T-helper 9 cell (primary cell): ENCODE results near the gene CD37.
"Not testable (repeated sequence)": the region's sequence is repeated elsewhere in the genome, so short reads cannot be mapped to it uniquely, and the experiment has no call there.

Source experiments
- DNase-seq: peaks from one replicate; pipeline ENCODE4 v3.0.0-alpha.2; 2020
- total RNA-seq, 2 donors: gene quantifications; one replicate each; lab custom pipeline; 2026; lab: John Stamatoyannopoulos, UW

CD37 gene
- 82.7 to 104 reads per million in 2 donors for total RNA-seq

GRCh38 chr19:49335071-49335783, at the start of gene CD37:
CD37 (plus strand) TSS chr19:49335406; CDS start chr19:49335541, 135 bp downstream.
- DNase-seq, result peak; percentile 39

- no peak for DNase-seq
Observed at GRCh38 chr19:49287141-49287770, 48.0 kb upstream of the CD37 start.

- not testable (repeated sequence) for DNase-seq
Observed at GRCh38 chr19:49288205-49288604, 47.0 kb upstream of the CD37 start.

- not testable (repeated sequence) for DNase-seq
Observed at GRCh38 chr19:49289286-49289685, 45.9 kb upstream of the CD37 start.

GRCh38 chr19:49290517-49290916, 44.7 kb upstream of the CD37 start:
- no peak for DNase-seq

- no peak for DNase-seq
Observed at GRCh38 chr19:49294401-49294800, 40.8 kb upstream of the CD37 start.

GRCh38 chr19:49295208-49295880, 39.9 kb upstream of the CD37 start:
- DNase-seq, result no peak

- no peak for DNase-seq
Observed at GRCh38 chr19:49297403-49297802, 37.8 kb upstream of the CD37 start.

- not testable (repeated sequence) for DNase-seq
Observed at GRCh38 chr19:49298653-49299052, 36.6 kb upstream of the CD37 start.

GRCh38 chr19:49301165-49301865, 33.9 kb upstream of the CD37 start:
- peak; percentile 83 for DNase-seq

GRCh38 chr19:49301866-49302252, 33.3 kb upstream of the CD37 start:
- DNase-seq, result no peak

GRCh38 chr19:49306734-49307133, 28.5 kb upstream of the CD37 start:
- DNase-seq, result not testable (repeated sequence)

- no peak for DNase-seq
Observed at GRCh38 chr19:49309087-49309486, 26.1 kb upstream of the CD37 start.

- no peak for DNase-seq
Observed at GRCh38 chr19:49315111-49315510, 20.1 kb upstream of the CD37 start.

- no peak for DNase-seq
Observed at GRCh38 chr19:49316284-49316683, 18.9 kb upstream of the CD37 start.

GRCh38 chr19:49318296-49318695, 16.9 kb upstream of the CD37 start:
- DNase-seq, result no peak

- no peak for DNase-seq
Observed at GRCh38 chr19:49324801-49325576, 10.2 kb upstream of the CD37 start, which contains the start of gene SLC6A16. SLC6A16 (minus strand) TSS chr19:49325191; CDS start chr19:49311347, 13,844 bp downstream.

- DNase-seq, result not testable (repeated sequence)
Observed at GRCh38 chr19:49325756-49326155, 9.4 kb upstream of the CD37 start.

- no peak for DNase-seq
Observed at GRCh38 chr19:49326165-49326704, 9.0 kb upstream of the CD37 start.

- DNase-seq, result peak; percentile 20
Observed at GRCh38 chr19:49327878-49328544, 7.2 kb upstream of the CD37 start.

- DNase-seq, result no peak
Observed at GRCh38 chr19:49328741-49329140, 6.5 kb upstream of the CD37 start.
